ENCODE data around the gene NR4A2. TPM values are rescaled to one million over a fixed set of nuclear protein-coding genes. Genes with fewer than 3 reads are reported as not detected.
A peak's percentile ranks its signal among the peaks of the same experiment; 100 is the strongest.

The NR4A2 gene
- total and polyA plus RNA-seq, 4 donors = 5.8 to 62.0 (median 19.8) TPM

DNA sequence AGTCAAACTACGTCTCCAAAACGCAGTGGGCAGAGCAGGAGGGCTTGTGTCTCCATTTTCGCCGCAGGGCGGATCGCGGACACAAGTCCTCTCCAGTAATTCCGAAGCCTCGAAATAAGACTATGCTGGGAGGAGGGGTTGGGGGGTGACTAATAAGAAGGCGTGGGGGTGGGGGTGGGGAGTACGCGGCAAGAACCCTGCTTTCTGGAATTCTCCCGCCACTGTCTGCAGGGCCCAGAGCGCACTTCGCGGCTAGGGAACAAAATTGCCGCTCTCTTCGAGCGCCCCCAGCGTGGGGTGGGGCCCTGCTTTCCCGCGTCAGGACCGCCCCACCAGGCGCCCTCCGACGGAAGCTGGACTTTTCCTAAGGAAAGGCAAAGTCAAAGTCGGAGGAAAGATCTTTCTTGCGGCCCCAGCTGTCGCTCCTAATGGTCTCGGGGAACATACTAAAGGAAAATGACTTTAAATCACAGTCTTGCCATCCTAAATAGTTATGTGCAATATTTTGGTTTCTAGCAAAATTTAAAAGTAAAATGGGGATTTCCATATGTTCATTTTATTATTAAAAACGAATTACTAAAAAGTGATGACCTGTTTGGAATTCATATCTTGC is 11.9 kb downstream of the NR4A2 start:
- no peaks in the 10 kb centered on the region for H3K4me1 ChIP-seq (ENCODE audit: control insufficient read depth in 1 of 2, insufficient read depth in 2 of 2, low read length in 2 of 2)
- no peaks in the 10 kb centered on the region for H3K27me3 ChIP-seq (ENCODE audit: control insufficient read depth in 1 of 2, insufficient read depth in 2 of 2, low read length in 1 of 2)
- DNase-seq (peak in 1 of 2 donors; percentile 82), ATAC-seq (ENCODE audit: low FRiP score) (peak; percentile 80)
- intact Hi-C loops (cut with DNase I) = loop anchor here in 1 of 2 donors (5.0 kb wide), 1 partner anchor 82 kb away; no protein-coding TSS in a partner anchor
- no peaks in the 10 kb centered on the region for H3K9me3 ChIP-seq (ENCODE audit: control insufficient read depth, low read length)
- peak overlapping the region in 1 of 2 donors; percentile 11 for H3K27ac ChIP-seq (ENCODE audit: low read depth in 1 of 2, low read length in 2 of 2)
- WGBS, 2 donors = 0 to 1% methylated on average over 31 of the region's 31 CpGs
- H3K36me3 ChIP-seq (ENCODE audit: control insufficient read depth in 1 of 2, insufficient read depth in 2 of 2, low read length in 1 of 2) = no peaks in the 10 kb centered on the region
- H3K4me3 ChIP-seq (ENCODE audit: low read length in 2 of 2) = peak overlapping the region; percentile 14 to 50

- intact Hi-C loops (cut with DNase I) = loop anchor here in 1 of 2 donors (5.0 kb wide), 1 partner anchor 82 kb away; no protein-coding TSS in a partner anchor
- peak; percentile 82 for ATAC-seq (ENCODE audit: low FRiP score)
- peak; percentile 74 to 85 for DNase-seq
- peak overlapping the region; percentile 14 to 50 for H3K4me3 ChIP-seq (ENCODE audit: low read length in 2 of 2)
- H3K4me1 ChIP-seq (ENCODE audit: control insufficient read depth in 1 of 2, insufficient read depth in 2 of 2, low read length in 2 of 2) = no peaks in the 10 kb centered on the region
- H3K27ac ChIP-seq (ENCODE audit: low read depth in 1 of 2, low read length in 2 of 2) = peak overlapping the region in 1 of 2 donors; percentile 11
- H3K36me3 ChIP-seq (ENCODE audit: control insufficient read depth in 1 of 2, insufficient read depth in 2 of 2, low read length in 1 of 2) = no peaks in the 10 kb centered on the region
- H3K9me3 ChIP-seq (ENCODE audit: control insufficient read depth, low read length) = no peaks in the 10 kb centered on the region
- no peaks in the 10 kb centered on the region for H3K27me3 ChIP-seq (ENCODE audit: control insufficient read depth in 1 of 2, insufficient read depth in 2 of 2, low read length in 1 of 2)
- WGBS, 2 donors = 1 to 5% methylated on average over 47 of the region's 47 CpGs
Measured at GRCh38 chr2:156319811-156320485, 12.6 kb downstream of the NR4A2 start.

DNA sequence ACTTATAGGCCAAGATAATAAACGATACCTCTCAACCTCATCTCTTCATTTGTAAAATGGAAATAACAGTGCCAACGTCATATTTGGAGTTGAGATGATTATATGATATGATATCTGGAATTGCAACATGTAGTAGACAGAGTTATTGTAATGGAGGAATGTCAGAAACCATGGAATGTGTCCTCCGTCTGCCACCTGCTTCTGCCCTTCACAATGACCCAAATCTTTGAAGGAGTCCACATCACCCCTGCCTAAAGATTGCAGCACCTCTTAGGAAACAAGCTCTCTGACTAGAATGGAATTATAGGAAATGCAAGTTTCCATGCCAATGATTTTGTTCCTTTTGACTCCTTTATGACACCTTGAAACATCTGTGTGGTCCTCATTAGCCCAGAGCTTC is 14.9 kb downstream of the NR4A2 start:
- intact Hi-C loops (cut with DNase I) = no loop called here
- Histone ChIP-seq H3K27me3 (ENCODE audit: control insufficient read depth in 1 of 2, insufficient read depth in 2 of 2, low read length in 1 of 2) (no peaks in the 10 kb centered on the region), H3K36me3 (ENCODE audit: control insufficient read depth in 1 of 2, insufficient read depth in 2 of 2, low read length in 1 of 2) (no peaks in the 10 kb centered on the region), H3K9me3 (ENCODE audit: control insufficient read depth, low read length) (no peaks in the 10 kb centered on the region), H3K4me3 (ENCODE audit: low read length in 2 of 2) (no peak overlapping the region), H3K4me1 (ENCODE audit: control insufficient read depth in 1 of 2, insufficient read depth in 2 of 2, low read length in 2 of 2) (no peaks in the 10 kb centered on the region), H3K27ac (ENCODE audit: low read depth in 1 of 2, low read length in 2 of 2) (no peak overlapping the region)
- WGBS, 2 donors = 87 to 93% methylated on average over 3 of the region's 3 CpGs
- ATAC-seq (ENCODE audit: low FRiP score) = no peak
- no peak for DNase-seq

- Histone ChIP-seq H3K27ac (ENCODE audit: low read depth in 1 of 2, low read length in 2 of 2) (no peak overlapping the region), H3K4me3 (ENCODE audit: low read length in 2 of 2) (no peak overlapping the region), H3K4me1 (ENCODE audit: control insufficient read depth in 1 of 2, insufficient read depth in 2 of 2, low read length in 2 of 2) (no peaks in the 10 kb centered on the region), H3K9me3 (ENCODE audit: control insufficient read depth, low read length) (no peaks in the 10 kb centered on the region), H3K27me3 (ENCODE audit: control insufficient read depth in 1 of 2, insufficient read depth in 2 of 2, low read length in 1 of 2) (no peaks in the 10 kb centered on the region), H3K36me3 (ENCODE audit: control insufficient read depth in 1 of 2, insufficient read depth in 2 of 2, low read length in 1 of 2) (no peaks in the 10 kb centered on the region)
- intact Hi-C loops (cut with DNase I) = no loop called here
- no peak for ATAC-seq (ENCODE audit: low FRiP score)
- DNase-seq = no peak
- 66 to 71% methylated on average over 2 of the region's 2 CpGs for WGBS, 2 donors
Measured at GRCh38 chr2:156311976-156312375, 20.5 kb downstream of the NR4A2 start.

DNA sequence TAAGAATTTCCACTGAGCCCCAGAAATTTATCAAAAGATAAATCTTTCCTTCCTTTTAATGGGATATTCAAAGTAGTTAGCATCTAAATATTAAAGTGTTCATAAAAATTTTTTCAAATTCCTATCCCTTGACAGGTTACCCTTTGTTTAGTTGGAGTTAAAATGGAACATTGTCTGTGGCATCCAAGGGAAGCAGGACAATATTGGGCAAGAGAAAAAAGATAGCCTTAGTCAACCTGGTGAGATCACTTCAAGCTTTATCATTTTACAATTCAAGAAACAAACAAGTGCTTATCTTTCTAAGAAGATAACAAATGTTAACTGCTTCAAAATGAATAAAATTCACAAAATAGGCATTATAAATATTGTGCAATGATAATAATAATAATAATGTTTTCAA is 21.7 kb downstream of the NR4A2 start:
- intact Hi-C loops (cut with DNase I) = no loop called here
- ATAC-seq (ENCODE audit: low FRiP score) = no peak
- Histone ChIP-seq H3K27me3 (ENCODE audit: control insufficient read depth in 1 of 2, insufficient read depth in 2 of 2, low read length in 1 of 2) (no peaks in the 10 kb centered on the region), H3K4me1 (ENCODE audit: control insufficient read depth in 1 of 2, insufficient read depth in 2 of 2, low read length in 2 of 2) (no peaks in the 10 kb centered on the region), H3K27ac (ENCODE audit: low read depth in 1 of 2, low read length in 2 of 2) (no peak overlapping the region), H3K4me3 (ENCODE audit: low read length in 2 of 2) (no peak overlapping the region), H3K36me3 (ENCODE audit: control insufficient read depth in 1 of 2, insufficient read depth in 2 of 2, low read length in 1 of 2) (no peaks in the 10 kb centered on the region), H3K9me3 (ENCODE audit: control insufficient read depth, low read length) (no peaks in the 10 kb centered on the region)
- no peak for DNase-seq

- intact Hi-C loops (cut with DNase I) = no loop called here
- WGBS, 2 donors = 82 to 96% methylated on average over 1 of the region's 1 CpG
- H3K4me3 ChIP-seq (ENCODE audit: low read length in 2 of 2) = no peak overlapping the region
- H3K27me3 ChIP-seq (ENCODE audit: control insufficient read depth in 1 of 2, insufficient read depth in 2 of 2, low read length in 1 of 2) = no peaks in the 10 kb centered on the region
- H3K9me3 ChIP-seq (ENCODE audit: control insufficient read depth, low read length) = no peaks in the 10 kb centered on the region
- H3K36me3 ChIP-seq (ENCODE audit: control insufficient read depth in 1 of 2, insufficient read depth in 2 of 2, low read length in 1 of 2) = no peaks in the 10 kb centered on the region
- no peak overlapping the region for H3K27ac ChIP-seq (ENCODE audit: low read depth in 1 of 2, low read length in 2 of 2)
- ATAC-seq (ENCODE audit: low FRiP score) (no peak), DNase-seq (no peak)
- no peaks in the 10 kb centered on the region for H3K4me1 ChIP-seq (ENCODE audit: control insufficient read depth in 1 of 2, insufficient read depth in 2 of 2, low read length in 2 of 2)
Measured at GRCh38 chr2:156309917-156310316, 22.6 kb downstream of the NR4A2 start.

GRCh38 chr2:156309167-156309566 is 23.4 kb downstream of the NR4A2 start:
- ATAC-seq (ENCODE audit: low FRiP score) (no peak), DNase-seq (no peak)
- Histone ChIP-seq H3K4me3 (ENCODE audit: low read length in 2 of 2) (no peak overlapping the region), H3K9me3 (ENCODE audit: control insufficient read depth, low read length) (no peaks in the 10 kb centered on the region), H3K36me3 (ENCODE audit: control insufficient read depth in 1 of 2, insufficient read depth in 2 of 2, low read length in 1 of 2) (no peaks in the 10 kb centered on the region), H3K27me3 (ENCODE audit: control insufficient read depth in 1 of 2, insufficient read depth in 2 of 2, low read length in 1 of 2) (no peaks in the 10 kb centered on the region), H3K4me1 (ENCODE audit: control insufficient read depth in 1 of 2, insufficient read depth in 2 of 2, low read length in 2 of 2) (no peaks in the 10 kb centered on the region), H3K27ac (ENCODE audit: low read depth in 1 of 2, low read length in 2 of 2) (no peak overlapping the region)
- intact Hi-C loops (cut with DNase I) = no loop called here

DNA sequence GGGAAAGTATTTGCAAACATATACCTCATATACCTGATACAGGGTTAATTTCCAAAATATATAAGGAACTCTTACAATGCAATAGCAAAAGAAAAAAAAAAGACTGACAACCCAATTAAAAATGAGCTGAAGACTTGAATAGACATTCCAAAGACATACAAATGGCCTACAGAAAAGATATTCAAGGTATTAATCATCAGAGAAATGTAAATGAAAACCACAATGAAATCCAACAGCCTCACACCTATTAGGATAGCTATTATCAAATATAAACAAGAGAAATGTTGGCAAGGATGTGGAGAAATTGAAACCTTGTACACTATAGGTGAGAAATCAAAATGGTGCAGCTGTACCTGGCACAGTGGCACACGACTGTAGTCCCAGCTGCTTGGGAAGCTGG is 25.7 kb downstream of the NR4A2 start:
- intact Hi-C loops (cut with DNase I) = no loop called here
- WGBS, 2 donors = 78 to 91% methylated on average over 1 of the region's 1 CpG

DNA sequence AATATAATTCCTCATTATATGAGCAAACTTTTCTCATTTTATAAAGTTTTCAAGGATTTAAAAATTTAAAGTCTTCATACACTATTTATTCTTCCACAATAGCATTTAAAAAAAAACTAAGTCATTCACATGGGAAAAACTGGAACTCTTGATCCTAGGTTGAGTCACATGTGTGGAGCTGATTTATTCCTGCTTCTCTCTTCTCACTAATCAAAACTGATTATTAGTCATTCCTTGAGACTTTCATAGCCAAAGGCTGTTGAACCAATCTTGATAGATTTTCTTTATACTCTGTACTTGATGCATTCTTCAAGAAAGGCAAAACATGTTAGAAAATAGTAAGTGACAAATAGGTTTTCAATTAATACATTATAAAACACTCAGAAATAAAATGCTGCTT is 27.4 kb downstream of the NR4A2 start:
- H3K27me3 ChIP-seq (ENCODE audit: control insufficient read depth in 1 of 2, insufficient read depth in 2 of 2, low read length in 1 of 2) = no peaks in the 10 kb centered on the region
- DNase-seq = no peak
- no peak for ATAC-seq (ENCODE audit: low FRiP score)
- intact Hi-C loops (cut with DNase I) = no loop called here
- no peaks in the 10 kb centered on the region for H3K36me3 ChIP-seq (ENCODE audit: control insufficient read depth in 1 of 2, insufficient read depth in 2 of 2, low read length in 1 of 2)
- H3K4me1 ChIP-seq (ENCODE audit: control insufficient read depth in 1 of 2, insufficient read depth in 2 of 2, low read length in 2 of 2) = no peaks in the 10 kb centered on the region
- no peak overlapping the region for H3K27ac ChIP-seq (ENCODE audit: low read depth in 1 of 2, low read length in 2 of 2)
- H3K4me3 ChIP-seq (ENCODE audit: low read length in 2 of 2) = no peak overlapping the region
- no peaks in the 10 kb centered on the region for H3K9me3 ChIP-seq (ENCODE audit: control insufficient read depth, low read length)

More for the DNA sequence above, 25.7 kb downstream of the NR4A2 start:
- no peaks in the 10 kb centered on the region for H3K27me3 ChIP-seq (ENCODE audit: control insufficient read depth in 1 of 2, insufficient read depth in 2 of 2, low read length in 1 of 2)
- no peaks in the 10 kb centered on the region for H3K4me1 ChIP-seq (ENCODE audit: control insufficient read depth in 1 of 2, insufficient read depth in 2 of 2, low read length in 2 of 2)
- H3K4me3 ChIP-seq (ENCODE audit: low read length in 2 of 2) = no peak overlapping the region
- H3K9me3 ChIP-seq (ENCODE audit: control insufficient read depth, low read length) = no peaks in the 10 kb centered on the region
- H3K36me3 ChIP-seq (ENCODE audit: control insufficient read depth in 1 of 2, insufficient read depth in 2 of 2, low read length in 1 of 2) = no peaks in the 10 kb centered on the region
- H3K27ac ChIP-seq (ENCODE audit: low read depth in 1 of 2, low read length in 2 of 2) = no peak overlapping the region
- ATAC-seq (ENCODE audit: low FRiP score) (no peak), DNase-seq (no peak)

All from aorta (tissue), 5 donors.